AG08395 (cell line): ENCODE data around the gene IFI27L1.
"Not testable (repeated sequence)": the region's sequence is repeated elsewhere in the genome, so short reads cannot be mapped to it uniquely, and the experiment has no call there.

Experiments
- DNase-seq: peaks from one replicate; pipeline ENCODE4 v3.0.0; 2012; ENCODE audit warnings: mixed read lengths, low spot score

IFI27L1 gene

GRCh38 chr14:94048691-94049624 lies 32.2 kb upstream of the IFI27L1 start:
- no peak for DNase-seq

- no peak for DNase-seq
Observed at GRCh38 chr14:94049625-94050023, 31.5 kb upstream of the IFI27L1 start.

DNA sequence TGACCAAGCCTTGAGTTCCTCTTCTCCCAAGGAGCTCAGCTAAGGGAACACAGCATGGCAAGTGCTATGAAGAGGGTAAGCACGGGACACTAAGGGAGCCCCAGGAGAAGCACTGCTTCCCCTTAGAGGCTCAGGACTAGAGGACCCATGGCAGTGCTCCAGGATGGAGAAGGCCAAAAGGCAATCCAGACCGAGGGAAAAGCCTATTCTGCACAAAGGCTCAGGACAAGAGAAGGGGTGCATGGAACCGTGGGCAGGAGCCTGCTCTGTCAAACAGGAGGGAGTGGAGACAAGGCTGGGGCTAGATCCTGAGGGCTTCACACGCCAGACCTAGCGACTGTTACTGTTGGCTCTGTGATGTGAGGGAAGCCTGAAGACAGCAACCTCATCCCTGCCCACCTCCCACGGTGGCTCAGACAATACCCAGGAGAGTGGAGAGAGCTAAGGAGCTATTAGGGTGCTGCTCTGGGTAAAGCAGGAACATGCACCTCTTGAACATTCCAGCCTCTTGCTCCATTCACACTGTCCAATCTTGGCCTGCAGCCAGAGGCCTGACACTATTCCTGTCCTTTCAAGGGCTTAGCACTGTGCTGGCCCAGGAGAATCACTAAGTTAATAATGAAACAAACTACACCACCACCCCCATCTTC lies 30.8 kb upstream of the IFI27L1 start:
- DNase-seq: no peak

DNA sequence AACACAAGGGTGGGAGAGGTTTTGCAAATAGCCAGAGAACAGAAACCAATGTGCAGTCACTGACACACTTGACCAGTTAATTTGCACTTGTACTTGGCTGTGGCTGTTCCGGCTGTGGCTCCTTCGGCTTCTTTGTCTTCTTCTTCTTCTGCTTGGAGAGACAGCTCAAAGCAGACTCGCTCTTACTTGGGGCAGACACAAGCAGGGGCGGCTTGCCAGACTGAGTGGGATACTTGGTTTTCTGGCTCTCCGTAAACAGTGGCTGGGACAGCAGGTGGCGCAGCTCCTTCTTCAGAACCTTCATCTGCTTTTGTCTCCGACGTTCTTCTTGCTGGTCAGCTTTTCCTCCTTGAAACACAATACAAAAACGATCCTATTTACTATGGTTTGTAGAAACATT lies 30.0 kb upstream of the IFI27L1 start:
- DNase-seq: peak; percentile 38

DNA sequence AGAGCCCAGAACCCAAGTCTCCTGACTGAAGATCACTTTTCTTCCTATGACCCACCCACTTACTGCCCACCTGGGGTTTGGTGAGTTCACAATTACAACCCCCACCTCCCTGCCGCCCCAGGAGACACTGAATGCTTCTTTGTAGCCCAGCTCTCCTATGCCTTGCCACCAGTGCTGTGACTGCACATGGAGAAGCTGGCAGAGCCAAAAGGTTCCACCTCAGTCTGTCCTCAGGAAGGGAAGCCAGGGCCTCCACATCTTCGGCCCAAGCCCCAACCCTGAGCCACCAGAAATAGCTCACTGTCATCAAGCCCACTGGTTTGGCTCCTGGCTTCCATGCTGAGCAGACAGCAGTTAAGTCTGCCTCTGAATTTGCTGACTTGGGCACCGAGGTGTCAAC lies 29.3 kb upstream of the IFI27L1 start:
- no peak for DNase-seq

DNA sequence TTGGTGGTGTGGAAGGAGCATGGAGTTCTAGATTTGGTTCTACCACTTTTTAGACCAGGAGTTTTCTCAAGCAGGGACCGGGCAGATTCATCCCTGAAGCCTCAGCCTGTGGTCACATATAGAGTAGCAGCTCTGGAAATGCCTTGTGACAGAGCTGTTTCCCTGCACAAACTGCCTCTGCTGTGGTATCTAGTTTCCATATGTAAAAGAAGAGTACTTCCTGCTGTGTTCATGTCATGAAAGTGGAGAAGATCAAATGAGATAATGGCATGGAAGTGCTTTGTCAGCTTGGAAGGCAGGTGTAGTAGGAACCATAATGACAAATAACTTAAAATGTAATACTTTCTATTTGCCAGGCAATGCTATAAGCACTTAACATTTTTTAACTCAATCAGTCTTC lies 28.9 kb upstream of the IFI27L1 start:
- no peak for DNase-seq

DNA sequence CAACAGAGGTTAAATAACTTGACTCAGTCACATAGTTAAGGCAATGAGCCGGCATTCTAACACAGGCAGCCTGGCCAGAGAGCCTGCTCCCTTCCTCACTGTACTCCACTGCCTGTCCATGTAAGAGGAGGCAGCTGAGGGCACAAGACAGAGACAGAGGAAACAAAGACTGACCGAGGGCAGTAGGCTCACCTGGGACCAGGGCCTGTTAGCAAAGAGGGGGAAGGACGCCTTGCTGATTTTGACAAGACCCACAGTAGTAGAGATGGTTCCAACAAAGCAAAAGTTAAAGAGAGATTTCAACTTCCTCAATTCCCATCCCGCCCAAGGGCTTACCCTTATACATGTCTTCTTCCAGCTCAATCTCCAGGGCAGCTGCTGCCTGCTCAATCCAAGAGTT lies 28.4 kb upstream of the IFI27L1 start:
- DNase-seq: no peak

GRCh38 chr14:94054401-94054800 lies 26.7 kb upstream of the IFI27L1 start:
- no peak for DNase-seq

DNA sequence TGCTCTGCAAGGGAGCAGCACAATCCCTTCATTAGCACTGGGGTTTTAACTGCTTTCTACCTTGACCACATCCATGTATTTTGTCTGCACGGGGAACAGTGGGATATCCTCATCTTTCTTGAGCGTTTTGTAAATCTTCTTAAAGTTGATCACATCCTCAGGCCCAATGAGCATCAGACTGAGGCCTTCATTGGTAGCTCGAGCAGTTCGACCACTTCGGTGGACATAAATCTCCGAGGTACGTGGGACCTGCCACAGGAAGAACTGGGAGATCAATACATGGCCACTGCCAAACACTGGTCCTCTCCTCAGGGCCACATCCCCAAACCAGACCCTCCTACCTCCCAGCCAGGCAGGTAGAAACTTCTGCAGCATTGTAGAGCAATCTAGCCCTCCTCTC lies 26.2 kb upstream of the IFI27L1 start:
- DNase-seq: no peak

DNA sequence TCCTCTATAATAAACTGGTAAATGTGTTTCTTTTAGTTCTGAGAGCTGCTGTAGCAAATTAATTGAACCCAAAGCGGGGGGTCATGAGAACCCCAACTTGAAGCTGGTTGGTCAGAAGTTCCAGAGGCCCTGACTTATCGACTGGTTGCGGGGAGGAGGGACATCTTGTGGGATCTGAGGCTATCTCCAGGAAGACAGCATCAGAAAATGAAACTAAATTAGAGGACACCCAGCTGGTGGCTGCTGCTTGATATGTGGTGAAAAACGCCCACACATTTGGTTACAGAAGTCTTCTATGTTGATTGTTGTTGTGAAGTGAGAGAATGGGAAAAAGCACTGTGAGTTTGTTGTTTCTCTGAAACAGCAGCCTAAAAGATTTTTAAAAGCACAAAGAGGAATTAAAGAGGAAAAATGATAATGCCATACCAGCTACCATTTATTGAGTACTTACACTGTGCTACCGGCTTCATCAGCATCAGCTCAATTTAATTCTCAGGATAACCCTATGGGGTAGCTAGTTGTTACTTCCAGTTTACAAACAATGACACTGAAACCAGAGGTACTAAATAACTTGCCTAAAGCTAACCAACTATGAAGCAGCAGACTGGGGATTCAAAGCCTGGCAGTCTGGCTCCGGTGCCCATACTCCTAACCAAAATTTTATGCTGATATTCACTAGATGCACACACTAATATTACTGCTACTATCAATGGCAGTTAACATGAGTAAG lies 24.4 kb upstream of the IFI27L1 start:
- no peak for DNase-seq

- no peak for DNase-seq
Observed at GRCh38 chr14:94058128-94058673, 22.9 kb upstream of the IFI27L1 start.

DNA sequence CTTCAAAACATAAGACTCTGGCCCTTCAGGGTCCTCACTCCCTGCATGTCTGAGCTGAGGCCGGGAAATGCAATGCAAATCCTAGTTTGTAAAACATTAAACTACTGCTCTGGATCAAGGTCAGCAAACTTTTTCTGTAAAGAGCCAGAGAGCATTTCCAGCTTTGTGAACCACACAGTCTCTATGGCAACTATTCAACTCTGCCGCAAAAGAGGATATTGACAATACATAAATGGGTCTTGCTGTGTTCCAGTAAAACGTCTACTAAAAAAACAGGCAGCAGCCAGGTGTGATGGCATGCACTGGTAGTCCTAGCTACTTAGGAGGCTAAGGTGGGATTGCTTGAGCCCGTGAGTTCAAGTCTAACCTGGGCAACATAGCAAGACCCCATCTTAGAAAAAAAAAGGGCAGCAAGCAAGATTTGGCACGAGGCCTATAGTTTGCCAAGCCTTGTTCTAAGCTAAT lies 22.4 kb upstream of the IFI27L1 start:
- DNase-seq: no peak

DNA sequence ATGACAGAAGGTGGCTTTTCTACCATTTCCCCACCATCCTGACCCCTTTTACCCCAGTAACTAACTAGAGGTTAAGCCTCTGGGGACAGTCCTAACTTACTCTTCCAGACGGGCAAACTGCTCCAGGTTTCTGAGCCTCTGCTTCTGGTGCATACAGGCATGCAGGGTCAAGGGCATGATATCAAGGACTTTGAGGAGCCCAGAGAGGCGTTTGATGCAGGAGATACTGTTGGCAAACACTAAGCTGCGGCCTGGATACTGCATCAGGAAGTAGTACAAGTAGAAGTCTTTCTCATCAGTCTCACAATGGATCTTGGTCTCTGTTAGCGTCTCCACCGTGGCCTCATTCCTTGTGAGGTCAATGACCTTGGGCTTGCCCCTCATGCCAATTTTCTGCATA lies 21.1 kb upstream of the IFI27L1 start:
- no peak for DNase-seq

DNA sequence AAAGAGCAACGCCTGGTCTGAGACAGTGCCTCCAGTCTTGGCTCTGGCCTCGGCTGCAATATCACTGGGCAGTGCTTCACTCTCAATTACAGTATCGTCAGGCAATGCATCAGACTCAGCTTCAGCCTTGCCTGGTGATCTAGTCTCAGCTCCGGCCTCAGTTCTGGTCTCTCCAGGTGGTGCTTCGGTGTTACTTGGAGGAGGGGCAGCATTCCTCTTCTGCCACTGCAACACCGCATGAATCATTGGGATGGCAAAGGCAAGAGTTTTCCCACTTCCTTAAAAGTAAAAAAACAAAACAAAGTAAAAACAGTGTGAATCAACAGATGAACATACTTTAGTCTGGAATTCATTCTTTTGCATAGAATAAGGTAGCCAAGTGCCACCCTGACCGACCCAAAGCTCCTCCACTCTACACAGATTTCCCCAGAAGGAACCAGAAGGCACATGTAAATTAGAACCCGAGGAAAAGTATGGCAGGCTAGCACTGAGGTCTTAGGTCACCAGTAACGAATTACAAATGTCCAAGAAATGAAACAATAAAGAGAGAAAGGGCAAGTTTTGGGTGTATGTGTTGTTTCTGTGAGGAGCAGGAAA lies 18.7 kb upstream of the IFI27L1 start:
- peak; percentile 38 for DNase-seq

GRCh38 chr14:94066089-94066676 lies 14.9 kb upstream of the IFI27L1 start:
- DNase-seq: no peak

- not testable (repeated sequence) for DNase-seq
Observed at GRCh38 chr14:94072076-94072475, 9.0 kb upstream of the IFI27L1 start.

GRCh38 chr14:94074534-94074933 lies 6.6 kb upstream of the IFI27L1 start:
- no peak for DNase-seq

- DNase-seq: no peak
Observed at GRCh38 chr14:94075008-94075407, 6.1 kb upstream of the IFI27L1 start.

DNA sequence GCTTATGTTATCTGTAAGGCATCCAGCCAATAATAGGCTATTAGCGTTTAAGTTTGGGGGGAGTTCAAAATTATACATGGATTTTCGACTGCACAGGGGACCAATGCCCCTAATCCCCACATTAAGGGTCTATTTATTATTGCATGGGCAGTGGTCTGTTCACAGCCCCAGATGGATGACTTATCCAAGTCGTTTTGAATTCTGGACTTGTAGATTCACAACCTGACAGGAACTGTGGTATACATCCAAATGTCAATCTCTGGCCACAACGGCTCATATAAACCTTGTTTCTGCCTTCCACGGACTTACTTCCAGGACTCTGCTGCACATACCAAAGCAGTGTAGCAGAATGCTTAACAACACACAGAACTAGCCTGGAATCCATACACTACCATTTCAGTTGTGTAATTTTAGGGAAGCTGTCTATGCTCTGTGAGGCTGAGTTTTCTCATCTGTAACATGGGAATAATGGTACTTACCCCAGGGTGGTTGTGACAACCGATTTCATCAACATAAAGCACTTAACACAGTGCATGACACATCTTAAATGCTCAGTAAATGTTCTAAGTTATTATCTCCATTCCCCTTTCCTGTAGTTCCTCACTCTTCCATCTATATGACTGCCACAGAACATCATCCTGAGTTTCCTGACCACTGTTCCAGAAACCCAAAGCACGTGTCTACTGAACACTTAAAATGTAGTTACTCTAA lies 3.8 kb upstream of the IFI27L1 start:
- no peak for DNase-seq

DNA sequence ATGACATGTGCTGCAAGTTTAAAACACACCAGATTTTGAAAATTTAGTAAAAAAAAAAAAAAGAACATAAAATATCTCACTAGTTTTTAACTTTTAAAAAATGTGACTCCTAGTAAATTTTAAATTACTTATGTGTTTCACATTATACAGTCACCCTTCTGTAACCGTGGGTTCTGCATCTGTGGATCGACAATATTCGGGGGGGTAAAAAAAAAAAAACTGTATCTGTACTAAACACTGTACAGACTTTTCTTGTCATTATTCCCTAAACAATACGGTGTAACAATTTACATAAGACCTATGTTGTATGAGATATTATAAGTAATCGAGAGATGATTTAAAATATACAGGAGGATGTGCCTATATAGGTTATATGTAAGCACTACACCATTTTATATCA lies 3.3 kb upstream of the IFI27L1 start:
- DNase-seq: no peak
